GM21723 (cell line): ENCODE results near the gene FBLL1.
"Not testable (repeated sequence)": the region's sequence is repeated elsewhere in the genome, so short reads cannot be mapped to it uniquely, and the experiment has no call there.

Experiments
- ATAC-seq: cut with Tn5 transposase; IDR thresholded peaks from one replicate; pipeline ENCODE4 v1.9.1; 2021; ENCODE audit warnings: mild to moderate bottlenecking, moderate library complexity; ENCODE audit not compliant: unreplicated experiment

Gene FBLL1

GRCh38 chr5:168550656-168551055 is 21.6 kb downstream of the FBLL1 start:
- no peak for ATAC-seq

- ATAC-seq: no peak
Observed at GRCh38 chr5:168552146-168552545, 23.0 kb downstream of the FBLL1 start.

- ATAC-seq: no peak
Observed at GRCh38 chr5:168553377-168554130, 24.4 kb downstream of the FBLL1 start.

GRCh38 chr5:168557389-168557788 is 28.3 kb downstream of the FBLL1 start:
- no peak for ATAC-seq

GRCh38 chr5:168562279-168562678 is 33.2 kb downstream of the FBLL1 start:
- no peak for ATAC-seq

GRCh38 chr5:168563959-168564358 is 34.9 kb downstream of the FBLL1 start:
- no peak for ATAC-seq

GRCh38 chr5:168568738-168569137 is 39.6 kb downstream of the FBLL1 start:
- no peak for ATAC-seq

GRCh38 chr5:168570490-168571328 is 41.6 kb downstream of the FBLL1 start:
- ATAC-seq: no peak

- ATAC-seq: not testable (repeated sequence)
Observed at GRCh38 chr5:168573663-168574062, 44.6 kb downstream of the FBLL1 start.

- ATAC-seq: not testable (repeated sequence)
Observed at GRCh38 chr5:168574156-168574555, 45.1 kb downstream of the FBLL1 start.

- no peak for ATAC-seq
Observed at GRCh38 chr5:168575391-168576372, 46.6 kb downstream of the FBLL1 start.

GRCh38 chr5:168578006-168578405 is 48.9 kb downstream of the FBLL1 start:
- ATAC-seq: no peak

- peak; percentile 63 for ATAC-seq
Observed at GRCh38 chr5:168578538-168579487, 49.7 kb downstream of the FBLL1 start, which contains the start of gene PANK3. Gene PANK3, minus strand, starts transcription at chr5:168579368. Its CDS starts 85 bp downstream, at chr5:168579283.

- peak; percentile 94 for ATAC-seq
Observed at GRCh38 chr5:168579488-168580226, 50.6 kb downstream of the FBLL1 start.

GRCh38 chr5:168580227-168580508 is 51.1 kb downstream of the FBLL1 start:
- no peak for ATAC-seq
